KMS-11 (cell line): ENCODE measurements around the gene VKORC1L1.

ENCODE experiments used
- H2AFZ ChIP-seq: fragments of 200-600 bp; sonication (generic); 2 replicates; pipeline ENCODE4 v1.6.1; 2016; ENCODE audit warnings: antibody characterized with exemption, mixed run types, low read depth
- H3K27ac ChIP-seq: fragments of 200-600 bp; sonication (generic); 2 replicates; pipeline ENCODE4 v1.6.1; 2016; ENCODE audit warnings: mild to moderate bottlenecking, mixed run types
- H3K27me3 ChIP-seq: fragments of 200-600 bp; sonication (generic); 2 replicates; pipeline ENCODE4 v1.6.1; 2017; ENCODE audit warnings: mild to moderate bottlenecking, low read depth, mixed run types, moderate library complexity; ENCODE audit not compliant: insufficient read depth
- H3K36me3 ChIP-seq: fragments of 200-600 bp; sonication (generic); 2 replicates; pipeline ENCODE4 v1.6.1; 2017; ENCODE audit warnings: mild to moderate bottlenecking, mixed run types; ENCODE audit not compliant: insufficient read depth
- H3K4me1 ChIP-seq: fragments of 200-600 bp; sonication (generic); 2 replicates; pipeline ENCODE4 v1.6.1; 2016; ENCODE audit warnings: mild to moderate bottlenecking, low read depth, mixed run types; ENCODE audit not compliant: poor library complexity, severe bottlenecking
- H3K4me2 ChIP-seq: fragments of 200-600 bp; sonication (generic); 2 replicates; pipeline ENCODE4 v1.7.0; 2016; ENCODE audit warnings: mild to moderate bottlenecking, mixed run types
- H3K4me3 ChIP-seq: fragments of 200-600 bp; sonication (generic); IDR thresholded peaks from 2 replicates; pipeline ENCODE4 v1.6.1; 2017; ENCODE audit warnings: low read depth, low read length, mixed read lengths; ENCODE audit not compliant: insufficient read depth
- H3K79me2 ChIP-seq: fragments of 200-600 bp; sonication (generic); 2 replicates; pipeline ENCODE4 v1.6.1; 2016; ENCODE audit warnings: low read depth, mixed run types; ENCODE audit not compliant: insufficient read depth
- H3K9ac ChIP-seq: fragments of 200-600 bp; sonication (generic); 2 replicates; pipeline ENCODE4 v1.6.1; 2016; ENCODE audit warnings: mild to moderate bottlenecking, mixed run types
- H4K20me1 ChIP-seq: fragments of 200-600 bp; sonication (generic); 2 replicates; pipeline ENCODE4 v1.6.1; 2016; ENCODE audit warnings: mild to moderate bottlenecking, mixed run types; ENCODE audit not compliant: insufficient read depth
- TF ChIP-seq, protein P1 (sequence below): fragments of 200-600 bp; sonication (generic); conservative IDR thresholded peaks from 2 replicates; pipeline ENCODE4 v1.6.1; 2017; ENCODE audit warnings: low read depth, mild to moderate bottlenecking, antibody characterized with exemption, low read length, moderate library complexity, mixed read lengths

The VKORC1L1 gene

GRCh38 chr7:65926588-65926987 is 53.7 kb downstream of the VKORC1L1 start:
- Histone ChIP-seq H3K27me3 (no peaks in the 10 kb centered on the region), H3K4me3 (no peak overlapping the region), H2AFZ (no peak overlapping the region), H3K9ac (no peak overlapping the region), H3K27ac (no peak overlapping the region), H3K4me2 (no peak overlapping the region), H3K36me3 (no peaks in the 10 kb centered on the region), H4K20me1 (peaks cover 3% of the 10 kb centered on the region), H3K4me1 (peaks cover 2% of the 10 kb centered on the region), H3K79me2 (peaks cover 29% of the 10 kb centered on the region; the same call in 1 of the 2 replicates)
- TF ChIP-seq, protein P1, sequence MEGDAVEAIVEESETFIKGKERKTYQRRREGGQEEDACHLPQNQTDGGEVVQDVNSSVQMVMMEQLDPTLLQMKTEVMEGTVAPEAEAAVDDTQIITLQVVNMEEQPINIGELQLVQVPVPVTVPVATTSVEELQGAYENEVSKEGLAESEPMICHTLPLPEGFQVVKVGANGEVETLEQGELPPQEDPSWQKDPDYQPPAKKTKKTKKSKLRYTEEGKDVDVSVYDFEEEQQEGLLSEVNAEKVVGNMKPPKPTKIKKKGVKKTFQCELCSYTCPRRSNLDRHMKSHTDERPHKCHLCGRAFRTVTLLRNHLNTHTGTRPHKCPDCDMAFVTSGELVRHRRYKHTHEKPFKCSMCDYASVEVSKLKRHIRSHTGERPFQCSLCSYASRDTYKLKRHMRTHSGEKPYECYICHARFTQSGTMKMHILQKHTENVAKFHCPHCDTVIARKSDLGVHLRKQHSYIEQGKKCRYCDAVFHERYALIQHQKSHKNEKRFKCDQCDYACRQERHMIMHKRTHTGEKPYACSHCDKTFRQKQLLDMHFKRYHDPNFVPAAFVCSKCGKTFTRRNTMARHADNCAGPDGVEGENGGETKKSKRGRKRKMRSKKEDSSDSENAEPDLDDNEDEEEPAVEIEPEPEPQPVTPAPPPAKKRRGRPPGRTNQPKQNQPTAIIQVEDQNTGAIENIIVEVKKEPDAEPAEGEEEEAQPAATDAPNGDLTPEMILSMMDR = no peak

- Histone ChIP-seq H3K4me3 (no peak overlapping the region), H3K36me3 (no peaks in the 10 kb centered on the region), H3K79me2 (peaks cover 41% of the 10 kb centered on the region; the same call in 1 of the 2 replicates), H2AFZ (no peak overlapping the region), H4K20me1 (peaks cover 3% of the 10 kb centered on the region), H3K9ac (no peak overlapping the region), H3K27me3 (no peaks in the 10 kb centered on the region), H3K4me2 (no peak overlapping the region), H3K4me1 (peaks cover 8% of the 10 kb centered on the region), H3K27ac (no peak overlapping the region)
- TF ChIP-seq, protein P1 = no peak
Measured at GRCh38 chr7:65927489-65928448, 54.9 kb downstream of the VKORC1L1 start.

DNA sequence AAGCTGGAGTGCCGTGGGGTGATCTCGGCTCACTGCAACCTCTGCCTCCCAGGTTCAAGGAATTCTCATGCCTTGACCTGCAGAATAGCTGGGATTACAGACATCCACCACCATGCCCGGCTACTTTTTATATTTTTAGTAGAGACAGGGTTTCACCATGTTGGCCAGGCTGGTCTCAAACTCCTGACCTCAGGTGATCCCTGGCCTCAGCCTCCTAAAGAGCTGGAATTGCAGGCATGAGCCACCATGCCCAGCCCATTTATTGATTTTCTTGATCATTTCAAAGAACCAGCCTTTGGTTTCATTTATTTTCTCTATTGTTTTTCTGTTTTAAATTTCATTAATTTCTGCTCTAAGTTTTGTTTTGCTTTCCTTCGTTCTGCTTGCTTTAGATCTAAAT is 58.8 kb downstream of the VKORC1L1 start:
- no peaks in the 10 kb centered on the region for H3K27me3 ChIP-seq
- H3K36me3 ChIP-seq = no peaks in the 10 kb centered on the region
- H3K4me2 ChIP-seq = no peak overlapping the region
- H3K27ac ChIP-seq = no peak overlapping the region
- H3K79me2 ChIP-seq = peaks cover 71% of the 10 kb centered on the region; the same call in 1 of the 2 replicates
- TF ChIP-seq, protein P1 = no peak
- H3K4me3 ChIP-seq = no peak overlapping the region
- H3K4me1 ChIP-seq = peaks cover 8% of the 10 kb centered on the region
- H4K20me1 ChIP-seq = peaks cover 10% of the 10 kb centered on the region; the same call in 1 of the 2 replicates
- H3K9ac ChIP-seq = no peak overlapping the region
- H2AFZ ChIP-seq = no peak overlapping the region

DNA sequence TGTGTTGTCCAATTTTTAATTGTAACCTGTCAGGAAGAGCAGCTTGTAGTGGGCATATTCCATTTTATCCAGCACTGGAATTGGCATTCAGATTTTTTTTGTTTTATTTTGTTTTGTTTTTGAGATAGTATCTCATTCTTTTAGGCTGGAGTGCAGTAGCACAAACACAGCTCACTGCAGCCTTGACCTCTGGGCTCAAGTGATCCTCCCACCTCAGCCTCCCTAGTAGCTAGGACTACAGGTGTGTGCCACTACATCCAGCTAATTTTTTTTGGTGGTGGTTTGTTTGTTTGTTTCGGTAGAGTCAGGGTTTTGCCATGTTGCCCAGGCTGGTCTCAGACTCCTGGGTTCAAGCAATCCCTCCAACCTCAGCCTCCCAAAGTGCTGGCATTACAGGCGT is 64.4 kb downstream of the VKORC1L1 start:
- Histone ChIP-seq H3K9ac (no peak overlapping the region), H3K4me1 (no peaks in the 10 kb centered on the region), H3K79me2 (peaks cover 59% of the 10 kb centered on the region; the same call in 1 of the 2 replicates), H4K20me1 (0 out of 2 replicates have a peak, but pooled peaks cover 7% of the 10 kb centered on the region), H3K27me3 (no peaks in the 10 kb centered on the region), H3K4me3 (no peak overlapping the region), H3K4me2 (no peak overlapping the region), H3K27ac (no peak overlapping the region), H3K36me3 (no peaks in the 10 kb centered on the region), H2AFZ (no peak overlapping the region)
- TF ChIP-seq, protein P1 = no peak
